ENCODE measurements around the gene MRGPRG. TPM values are rescaled to one million over a fixed set of nuclear protein-coding genes. Genes with fewer than 3 reads are reported as not detected.

The MRGPRG gene
- total and polyA plus RNA-seq, 2 of the 8 experiments (the other 6 are each of a cell fraction or from before 2014, with no cell fraction given), result not detected

GRCh38 chr11:3174387-3174786 lies 44.2 kb downstream of the MRGPRG start (continued):
- TF ChIP-seq, protein P1, sequence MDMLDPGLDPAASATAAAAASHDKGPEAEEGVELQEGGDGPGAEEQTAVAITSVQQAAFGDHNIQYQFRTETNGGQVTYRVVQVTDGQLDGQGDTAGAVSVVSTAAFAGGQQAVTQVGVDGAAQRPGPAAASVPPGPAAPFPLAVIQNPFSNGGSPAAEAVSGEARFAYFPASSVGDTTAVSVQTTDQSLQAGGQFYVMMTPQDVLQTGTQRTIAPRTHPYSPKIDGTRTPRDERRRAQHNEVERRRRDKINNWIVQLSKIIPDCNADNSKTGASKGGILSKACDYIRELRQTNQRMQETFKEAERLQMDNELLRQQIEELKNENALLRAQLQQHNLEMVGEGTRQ (IDR thresholded peaks at IDR 0.05; ENCODE audit: low read length), result no peak
- no peak for TF ChIP-seq SIX5 (IDR thresholded peaks at IDR 0.05; ENCODE audit: low read depth, low read length)
- TF ChIP-seq POLR2AphosphoS5 (IDR thresholded peaks at IDR 0.05; ENCODE audit: low read depth, low read length), result no peak
- no peak for TF ChIP-seq NRF1 (IDR thresholded peaks at IDR 0.05; ENCODE audit: low read depth, low read length)
